Lower leg skin (tissue), 4 donors: Measurements from ENCODE around the gene NAPB. TPM values are rescaled to one million over a fixed set of nuclear protein-coding genes. Genes with fewer than 3 reads are reported as not detected.

Experiments used
- DNase-seq, 2 donors: peaks; one replicate each; pipeline ENCODE4 v3.0.0-alpha.2; 2019; ENCODE audit warnings: low spot score in 2 of 2
- H3K4me3 ChIP-seq: fragments of 200-600 bp; sonication (generic); 2 replicates; pipeline ENCODE4 v1.5.1; 2017; ENCODE audit warnings: mild to moderate bottlenecking, low read depth; ENCODE audit not compliant: poor library complexity, severe bottlenecking
- POLR2A ChIP-seq, 2 donors: fragments of 450-650 bp; IDR thresholded peaks; one replicate each; pipeline ENCODE4 v1.6.1; 2016 to 2017; ENCODE audit warnings: antibody characterized with exemption in 2 of 2, mild to moderate bottlenecking in 1 of 2, moderate library complexity in 1 of 2
- WGBS, 2 donors: methylation state at CpG; one replicate each; pipeline ENCODE4 v1.1.5; 2018; 5-methylcytosine and 5-hydroxymethylcytosine counted together
- intact Hi-C: fragments of 100-400 bp; cut with DNase I; formaldehyde crosslinking; loops from one replicate; pipeline ENCODE4 v1.15.0; 2023; ENCODE audit warnings: low total_unique reads
- total RNA-seq, 4 donors: library from RNA; depleted of rRNA; stranded (reverse); fragments of >200 nt; gene quantifications; one replicate each; pipeline ENCODE4 v1.1.0, GENCODE V29; 2016
- TF ChIP-seq, protein P1 (sequence below), 3 donors: fragments of 450-650 bp; IDR thresholded peaks; one replicate each; pipeline ENCODE4 v1.5.1; 2016; ENCODE audit warnings: antibody characterized with exemption in 3 of 3, mild to moderate bottlenecking in 3 of 3, moderate library complexity in 2 of 3

NAPB gene
- total RNA-seq, 4 donors from 2014 or later = 7.9 to 12.4 (median 10.5) TPM

DNA sequence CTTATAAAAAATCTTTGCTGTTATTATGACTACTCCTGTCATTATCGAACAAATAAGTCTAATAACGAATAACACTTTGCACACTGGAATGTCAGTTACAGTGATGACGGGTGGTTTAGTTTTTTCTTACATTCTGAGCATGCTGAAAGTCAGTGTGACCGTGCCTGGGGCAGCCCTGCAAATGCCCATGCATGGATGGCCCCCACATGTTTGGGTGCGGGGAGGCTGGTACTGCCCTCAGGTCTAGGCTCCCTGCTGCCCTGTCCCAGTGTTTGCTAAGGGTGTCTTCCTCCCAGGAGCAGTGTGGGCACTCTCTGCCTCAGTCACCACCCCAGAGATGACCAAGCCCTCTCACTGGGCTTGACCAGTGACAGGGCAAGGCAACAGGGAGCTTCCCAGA lies 21.1 kb upstream of the NAPB start:
- intact Hi-C loops = loop anchor here (5.0 kb wide), 1 partner anchor 165 kb away; the partner anchor contains the start of gene CST9
- WGBS, 2 donors = 72% methylated on average over 5 of the region's 5 CpGs
- TF ChIP-seq, protein P1, sequence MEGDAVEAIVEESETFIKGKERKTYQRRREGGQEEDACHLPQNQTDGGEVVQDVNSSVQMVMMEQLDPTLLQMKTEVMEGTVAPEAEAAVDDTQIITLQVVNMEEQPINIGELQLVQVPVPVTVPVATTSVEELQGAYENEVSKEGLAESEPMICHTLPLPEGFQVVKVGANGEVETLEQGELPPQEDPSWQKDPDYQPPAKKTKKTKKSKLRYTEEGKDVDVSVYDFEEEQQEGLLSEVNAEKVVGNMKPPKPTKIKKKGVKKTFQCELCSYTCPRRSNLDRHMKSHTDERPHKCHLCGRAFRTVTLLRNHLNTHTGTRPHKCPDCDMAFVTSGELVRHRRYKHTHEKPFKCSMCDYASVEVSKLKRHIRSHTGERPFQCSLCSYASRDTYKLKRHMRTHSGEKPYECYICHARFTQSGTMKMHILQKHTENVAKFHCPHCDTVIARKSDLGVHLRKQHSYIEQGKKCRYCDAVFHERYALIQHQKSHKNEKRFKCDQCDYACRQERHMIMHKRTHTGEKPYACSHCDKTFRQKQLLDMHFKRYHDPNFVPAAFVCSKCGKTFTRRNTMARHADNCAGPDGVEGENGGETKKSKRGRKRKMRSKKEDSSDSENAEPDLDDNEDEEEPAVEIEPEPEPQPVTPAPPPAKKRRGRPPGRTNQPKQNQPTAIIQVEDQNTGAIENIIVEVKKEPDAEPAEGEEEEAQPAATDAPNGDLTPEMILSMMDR (IDR thresholded peaks at IDR 0.05) = no peak
- no peak for TF ChIP-seq POLR2A (IDR thresholded peaks at IDR 0.05)
- H3K4me3 ChIP-seq = no peak overlapping the region
- DNase-seq = no peak

DNA sequence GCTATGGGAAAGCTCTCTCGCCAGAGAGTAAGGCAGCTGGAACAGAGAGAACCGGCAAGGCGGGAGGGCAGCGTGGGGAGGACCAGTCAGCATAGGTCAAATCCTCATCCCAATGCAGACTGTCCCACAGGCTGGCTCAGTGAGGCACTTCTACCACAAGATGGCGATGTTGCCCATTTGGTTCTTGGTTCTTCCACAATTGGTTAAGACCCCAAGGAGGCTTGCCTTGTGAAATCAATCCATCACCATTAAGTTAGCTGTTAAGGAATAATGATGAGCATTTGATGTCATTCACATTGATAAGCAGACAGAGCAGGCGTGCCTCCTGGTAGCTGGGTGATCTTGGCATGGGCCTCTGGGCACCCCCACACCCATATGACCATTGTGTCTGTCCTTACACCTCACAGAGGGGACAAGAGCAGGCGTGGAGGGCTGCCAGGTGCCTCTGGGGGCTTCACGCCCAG lies 20.6 kb upstream of the NAPB start:
- intact Hi-C loops = loop anchor here (5.0 kb wide), 1 partner anchor 165 kb away; the partner anchor contains the start of gene CST9
- no peak overlapping the region for H3K4me3 ChIP-seq
- TF ChIP-seq, protein P1 (IDR thresholded peaks at IDR 0.05) = peak in 1 of 3 donors; percentile 64
- TF ChIP-seq POLR2A (IDR thresholded peaks at IDR 0.05) = no peak
- DNase-seq = peak; percentile 68 to 90
- WGBS, 2 donors = 12 to 14% methylated on average over 7 to 8 of the region's 8 CpGs

DNA sequence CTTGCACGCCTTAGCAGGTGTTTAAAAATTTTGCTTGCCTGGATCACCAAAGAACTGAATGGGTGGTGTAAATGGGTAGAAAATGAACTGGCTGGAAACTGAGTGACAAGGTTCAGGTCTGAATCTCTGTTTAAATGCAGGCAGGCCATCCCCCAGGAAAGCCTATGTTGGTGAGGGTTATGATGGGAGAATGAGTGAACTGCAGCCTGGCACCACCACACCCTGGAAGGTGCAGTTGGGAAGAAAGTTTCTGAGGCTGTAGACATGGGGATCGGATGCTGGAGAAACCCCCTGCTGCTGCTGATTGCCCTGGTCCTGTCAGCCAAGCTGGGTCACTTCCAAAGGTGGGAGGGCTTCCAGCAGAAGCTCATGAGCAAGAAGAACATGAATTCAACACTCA lies 18.7 kb upstream of the NAPB start:
- TF ChIP-seq POLR2A (IDR thresholded peaks at IDR 0.05) = no peak
- TF ChIP-seq, protein P1 (IDR thresholded peaks at IDR 0.05) = no peak
- WGBS, 2 donors = 83 to 89% methylated on average over 2 of the region's 2 CpGs
- no peak for DNase-seq
- H3K4me3 ChIP-seq = no peak overlapping the region
- intact Hi-C loops = loop anchor here (5.0 kb wide), 1 partner anchor 167 kb away; the partner anchor contains the start of gene CST9

DNA sequence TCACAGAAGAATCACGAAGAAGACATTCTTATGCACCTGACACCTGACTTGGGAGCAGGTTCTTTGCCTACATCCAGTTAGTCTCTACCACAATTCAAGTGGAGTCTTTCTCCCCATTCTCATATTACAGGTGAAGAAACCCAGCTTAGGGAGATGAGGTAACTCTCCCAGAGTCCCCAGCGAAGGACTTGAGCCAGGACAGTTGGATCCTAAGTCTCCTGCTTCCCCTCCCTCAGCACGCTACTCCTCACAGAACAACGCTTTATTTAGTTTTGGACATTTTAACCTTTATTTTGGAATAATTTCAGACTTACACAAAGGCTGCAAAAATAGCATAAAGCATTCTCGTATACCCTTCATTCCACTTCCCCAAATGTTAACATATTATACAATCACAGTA lies 17.4 kb upstream of the NAPB start:
- intact Hi-C loops = no loop called here
- no peak for TF ChIP-seq POLR2A (IDR thresholded peaks at IDR 0.05)
- TF ChIP-seq, protein P1 (IDR thresholded peaks at IDR 0.05) = no peak
- no peak for DNase-seq
- H3K4me3 ChIP-seq = no peak overlapping the region
- 83 to 89% methylated on average over 5 of the region's 5 CpGs for WGBS, 2 donors

DNA sequence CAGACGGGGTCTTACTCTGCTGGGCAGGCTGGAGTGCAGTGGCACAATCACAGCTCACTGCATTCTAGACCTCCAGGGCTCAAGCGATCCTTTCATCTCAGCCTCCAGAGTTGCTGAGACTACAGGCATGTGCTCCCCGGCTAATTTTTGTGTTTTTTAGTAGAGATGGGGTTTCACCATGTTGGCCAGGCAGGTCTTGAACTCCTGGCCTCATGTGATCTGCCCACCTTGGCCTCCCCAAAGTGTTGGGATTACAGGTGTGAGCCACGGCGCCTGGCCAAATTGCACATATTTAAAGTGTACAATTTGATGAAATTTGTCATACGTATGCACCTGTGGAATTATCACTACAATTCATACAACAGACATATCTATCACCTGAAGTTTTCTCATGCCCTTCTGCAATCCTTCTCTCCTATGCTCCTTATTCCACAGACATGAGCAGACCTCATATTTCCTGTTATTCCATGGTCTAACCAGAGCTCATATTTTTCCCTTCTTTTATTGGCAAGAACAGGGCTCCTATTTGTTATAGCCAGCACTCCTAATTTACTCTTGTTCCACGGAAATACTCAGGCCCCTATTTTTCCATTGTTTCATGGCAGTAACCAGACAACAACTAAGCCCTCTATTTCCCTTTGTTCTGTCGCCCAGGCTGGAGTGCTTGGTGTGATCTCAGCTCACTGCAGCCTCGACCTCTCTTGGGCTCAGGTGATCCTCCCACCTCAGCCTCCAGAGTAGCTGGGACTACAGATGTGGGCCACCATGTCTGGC lies 16.0 kb upstream of the NAPB start:
- no peak overlapping the region for H3K4me3 ChIP-seq
- TF ChIP-seq, protein P1 (IDR thresholded peaks at IDR 0.05) = no peak
- TF ChIP-seq POLR2A (IDR thresholded peaks at IDR 0.05) = no peak
- intact Hi-C loops = no loop called here
- 81 to 88% methylated on average over 9 of the region's 9 CpGs for WGBS, 2 donors
- DNase-seq = no peak
